MM.1S (cell line): ENCODE measurements around the gene CHTOP.

Experiments used
- DNase-seq: peaks from one replicate; pipeline ENCODE4 v3.0.0-alpha.2; 2015
- H2AFZ ChIP-seq: fragments of 300-600 bp; sonication (generic); 2 replicates; pipeline ENCODE4 v1.6.0; 2016; ENCODE audit warnings: antibody characterized with exemption, low read length
- H3F3A ChIP-seq: fragments of 300-600 bp; sonication (generic); 2 replicates; pipeline ENCODE4 v1.6.1; 2016; ENCODE audit warnings: mild to moderate bottlenecking, antibody characterized with exemption, low read length, moderate library complexity, mixed read lengths; ENCODE audit not compliant: insufficient read depth
- H3K27ac ChIP-seq: fragments of 300-600 bp; sonication (generic); 2 replicates; pipeline ENCODE4 v1.5.1; 2016; ENCODE audit warnings: mild to moderate bottlenecking, low read length
- H3K27me3 ChIP-seq: fragments of 300-600 bp; sonication (generic); replicated peaks from 2 replicates; pipeline ENCODE4 v1.6.0; 2016; ENCODE audit warnings: low read length; ENCODE audit not compliant: insufficient read depth
- H3K36me3 ChIP-seq: fragments of 300-600 bp; sonication (generic); replicated peaks from 2 replicates; pipeline ENCODE4 v1.6.1; 2016; ENCODE audit warnings: mild to moderate bottlenecking, low read length, mixed read lengths; ENCODE audit not compliant: insufficient read depth
- H3K4me1 ChIP-seq: fragments of 300-600 bp; sonication (generic); 2 replicates; pipeline ENCODE4 v1.6.1; 2016; ENCODE audit warnings: low read length, mixed read lengths
- H3K4me2 ChIP-seq: fragments of 300-600 bp; sonication (generic); 2 replicates; pipeline ENCODE4 v1.6.0; 2016; ENCODE audit warnings: low read depth, low read length
- H3K4me3 ChIP-seq: fragments of 300-600 bp; sonication (generic); 2 replicates; pipeline ENCODE4 v1.5.1; 2016; ENCODE audit warnings: low read length, mixed read lengths
- H3K79me2 ChIP-seq: fragments of 300-600 bp; sonication (generic); 2 replicates; pipeline ENCODE4 v1.6.1; 2016; ENCODE audit warnings: mixed run types, low read length, mixed read lengths
- H3K9ac ChIP-seq: fragments of 300-600 bp; sonication (generic); 2 replicates; pipeline ENCODE4 v1.6.1; 2016; ENCODE audit warnings: low read length, mixed read lengths
- H3K9me2 ChIP-seq: fragments of 300-600 bp; sonication (generic); replicated peaks from 2 replicates; pipeline ENCODE4 v1.6.1; 2016; ENCODE audit warnings: mild to moderate bottlenecking, low read length, mixed read lengths; ENCODE audit not compliant: insufficient read depth
- H3K9me3 ChIP-seq: fragments of 300-600 bp; sonication (generic); replicated peaks from 2 replicates; pipeline ENCODE4 v1.6.1; 2016; ENCODE audit warnings: mild to moderate bottlenecking, low read length, mixed read lengths; ENCODE audit not compliant: insufficient read depth
- H4K20me1 ChIP-seq: fragments of 300-600 bp; sonication (generic); 2 replicates; pipeline ENCODE4 v1.6.1; 2016; ENCODE audit warnings: mild to moderate bottlenecking, low read length, moderate library complexity, mixed read lengths; ENCODE audit not compliant: insufficient read depth
- EZH2 ChIP-seq: fragments of 300-600 bp; sonication (generic); optimal IDR thresholded peaks from 2 replicates; pipeline ENCODE3; 2017; ENCODE audit warnings: low read depth, mild to moderate bottlenecking, antibody characterized with exemption, low read length, mixed read lengths
- EZH2phosphoT487 ChIP-seq: fragments of 300-600 bp; sonication (generic); IDR thresholded peaks from 2 replicates; pipeline ENCODE4 v1.6.1; 2018; ENCODE audit warnings: antibody characterized with exemption, low read length
- TF ChIP-seq, protein P1 (sequence below): fragments of 300-600 bp; sonication (generic); IDR thresholded peaks from 2 replicates; pipeline ENCODE4 v1.5.1; 2016; ENCODE audit warnings: antibody characterized with exemption, low read length, mixed read lengths

The CHTOP gene

DNA sequence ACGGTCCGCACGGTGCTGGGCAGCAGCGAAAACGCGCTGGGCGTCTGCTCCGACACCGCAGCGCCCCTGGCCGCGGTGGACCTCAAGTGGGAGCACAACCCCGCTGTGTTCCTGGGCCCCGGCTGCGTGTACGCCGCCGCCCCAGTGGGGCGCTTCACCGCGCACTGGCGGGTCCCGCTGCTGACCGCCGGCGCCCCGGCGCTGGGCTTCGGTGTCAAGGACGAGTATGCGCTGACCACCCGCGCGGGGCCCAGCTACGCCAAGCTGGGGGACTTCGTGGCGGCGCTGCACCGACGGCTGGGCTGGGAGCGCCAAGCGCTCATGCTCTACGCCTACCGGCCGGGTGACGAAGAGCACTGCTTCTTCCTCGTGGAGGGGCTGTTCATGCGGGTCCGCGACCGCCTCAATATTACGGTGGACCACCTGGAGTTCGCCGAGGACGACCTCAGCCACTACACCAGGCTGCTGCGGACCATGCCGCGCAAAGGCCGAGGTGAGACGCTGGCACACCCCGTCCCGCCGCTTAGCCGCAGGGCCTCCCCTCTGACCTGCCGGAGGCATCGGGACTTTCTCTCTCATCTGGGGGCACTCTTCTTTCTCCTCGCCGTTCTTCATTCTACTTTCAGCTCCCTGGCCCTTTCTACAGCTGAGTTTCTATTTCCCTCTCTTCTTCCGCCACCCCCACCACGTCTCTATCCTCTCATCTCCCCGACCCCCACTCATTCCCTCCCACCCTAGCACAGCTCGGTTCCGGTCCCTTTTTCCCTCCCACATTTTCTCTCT is 45.7 kb downstream of the CHTOP start:
- no peaks in the 10 kb centered on the region for H3F3A ChIP-seq
- H3K27ac ChIP-seq = no peak overlapping the region
- H3K4me3 ChIP-seq = peak overlapping the region; percentile 52
- H3K79me2 ChIP-seq = no peaks in the 10 kb centered on the region
- H3K4me1 ChIP-seq = peaks cover 10% of the 10 kb centered on the region
- no peaks in the 10 kb centered on the region for H3K9me3 ChIP-seq
- H3K36me3 ChIP-seq = no peaks in the 10 kb centered on the region
- no peak for DNase-seq
- H3K9ac ChIP-seq = no peak overlapping the region
- peak overlapping the region; percentile 58 for H2AFZ ChIP-seq
- peak overlapping the region; percentile 97 for H3K4me2 ChIP-seq
- peak; percentile 91; the same call in 1 of the 2 replicates for TF ChIP-seq EZH2phosphoT487
- TF ChIP-seq, protein P1, sequence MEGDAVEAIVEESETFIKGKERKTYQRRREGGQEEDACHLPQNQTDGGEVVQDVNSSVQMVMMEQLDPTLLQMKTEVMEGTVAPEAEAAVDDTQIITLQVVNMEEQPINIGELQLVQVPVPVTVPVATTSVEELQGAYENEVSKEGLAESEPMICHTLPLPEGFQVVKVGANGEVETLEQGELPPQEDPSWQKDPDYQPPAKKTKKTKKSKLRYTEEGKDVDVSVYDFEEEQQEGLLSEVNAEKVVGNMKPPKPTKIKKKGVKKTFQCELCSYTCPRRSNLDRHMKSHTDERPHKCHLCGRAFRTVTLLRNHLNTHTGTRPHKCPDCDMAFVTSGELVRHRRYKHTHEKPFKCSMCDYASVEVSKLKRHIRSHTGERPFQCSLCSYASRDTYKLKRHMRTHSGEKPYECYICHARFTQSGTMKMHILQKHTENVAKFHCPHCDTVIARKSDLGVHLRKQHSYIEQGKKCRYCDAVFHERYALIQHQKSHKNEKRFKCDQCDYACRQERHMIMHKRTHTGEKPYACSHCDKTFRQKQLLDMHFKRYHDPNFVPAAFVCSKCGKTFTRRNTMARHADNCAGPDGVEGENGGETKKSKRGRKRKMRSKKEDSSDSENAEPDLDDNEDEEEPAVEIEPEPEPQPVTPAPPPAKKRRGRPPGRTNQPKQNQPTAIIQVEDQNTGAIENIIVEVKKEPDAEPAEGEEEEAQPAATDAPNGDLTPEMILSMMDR = no peak; the same call in 1 of the 2 replicates
- TF ChIP-seq EZH2 = peak; percentile 32
- peaks cover 57% of the 10 kb centered on the region for H3K27me3 ChIP-seq
- H4K20me1 ChIP-seq = no peaks in the 10 kb centered on the region
- H3K9me2 ChIP-seq = no peaks in the 10 kb centered on the region

DNA sequence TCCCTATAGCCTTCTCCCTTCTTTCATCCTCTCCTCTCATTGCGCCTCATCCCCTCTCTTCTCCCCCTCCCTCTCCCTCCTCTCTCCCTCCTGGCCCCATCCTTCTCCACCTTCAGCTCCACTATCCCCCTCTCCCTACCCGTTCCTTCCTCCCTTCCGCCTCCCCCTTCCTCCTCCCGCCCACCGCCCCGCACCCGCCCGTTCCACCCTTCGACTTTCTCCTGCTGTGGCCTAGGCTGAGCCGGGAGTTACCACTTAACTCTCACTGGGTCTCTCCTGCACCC is 46.2 kb downstream of the CHTOP start:
- TF ChIP-seq EZH2 (no peak), EZH2phosphoT487 (no peak)
- TF ChIP-seq, protein P1 = no peak
- no peaks in the 10 kb centered on the region for H3K36me3 ChIP-seq
- H3K27me3 ChIP-seq = peaks cover 62% of the 10 kb centered on the region
- no peaks in the 10 kb centered on the region for H4K20me1 ChIP-seq
- no peaks in the 10 kb centered on the region for H3F3A ChIP-seq
- H3K79me2 ChIP-seq = no peaks in the 10 kb centered on the region
- no peak for DNase-seq
- no peaks in the 10 kb centered on the region for H3K9me3 ChIP-seq
- H3K4me2 ChIP-seq = peak overlapping the region; percentile 97; the same call in 1 of the 2 replicates
- H3K27ac ChIP-seq = no peak overlapping the region
- no peak overlapping the region for H2AFZ ChIP-seq
- H3K4me3 ChIP-seq = no peak overlapping the region; the same call in 1 of the 2 replicates
- peaks cover 10% of the 10 kb centered on the region for H3K4me1 ChIP-seq
- no peaks in the 10 kb centered on the region for H3K9me2 ChIP-seq
- H3K9ac ChIP-seq = no peak overlapping the region

DNA sequence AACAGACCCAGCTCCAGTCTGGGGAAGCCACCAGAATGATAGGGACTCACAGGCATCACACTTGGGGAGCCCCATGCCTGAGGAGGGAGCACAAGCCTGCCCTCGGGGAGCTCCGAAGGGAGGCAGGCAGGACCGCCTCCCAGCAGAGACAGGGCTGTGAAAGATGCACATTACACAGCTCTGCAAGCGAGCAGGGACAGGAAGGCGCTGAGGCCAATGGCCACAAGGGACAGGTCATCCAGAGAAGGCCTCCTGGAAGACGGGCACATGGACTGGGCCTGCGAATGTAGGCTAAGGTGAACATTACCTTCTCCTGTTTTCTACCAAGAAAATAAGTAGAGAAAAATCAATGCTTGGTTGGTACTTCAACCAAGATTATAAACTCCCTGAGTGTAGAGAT is 48.9 kb downstream of the CHTOP start:
- Histone ChIP-seq H3K9me2 (no peaks in the 10 kb centered on the region), H3K9ac (no peak overlapping the region), H3K36me3 (no peaks in the 10 kb centered on the region), H2AFZ (no peak overlapping the region), H3K9me3 (no peaks in the 10 kb centered on the region), H4K20me1 (no peaks in the 10 kb centered on the region), H3F3A (no peaks in the 10 kb centered on the region), H3K4me2 (no peak overlapping the region), H3K27me3 (peaks cover 69% of the 10 kb centered on the region), H3K27ac (no peak overlapping the region), H3K79me2 (no peaks in the 10 kb centered on the region), H3K4me1 (peaks cover 10% of the 10 kb centered on the region), H3K4me3 (no peak overlapping the region)
- DNase-seq = no peak
- TF ChIP-seq, protein P1 = no peak
- TF ChIP-seq EZH2 (no peak), EZH2phosphoT487 (no peak)
